ENCODE measurements around the gene ENOX1. TPM values are rescaled to one million over a fixed set of nuclear protein-coding genes. Genes with fewer than 3 reads are reported as not detected.
A peak's percentile ranks its signal among the peaks of the same experiment; 100 is the strongest.

The ENOX1 gene
- total and polyA plus RNA-seq, 5 donors: 2.1 to 2.6 (median 2.2) TPM

DNA sequence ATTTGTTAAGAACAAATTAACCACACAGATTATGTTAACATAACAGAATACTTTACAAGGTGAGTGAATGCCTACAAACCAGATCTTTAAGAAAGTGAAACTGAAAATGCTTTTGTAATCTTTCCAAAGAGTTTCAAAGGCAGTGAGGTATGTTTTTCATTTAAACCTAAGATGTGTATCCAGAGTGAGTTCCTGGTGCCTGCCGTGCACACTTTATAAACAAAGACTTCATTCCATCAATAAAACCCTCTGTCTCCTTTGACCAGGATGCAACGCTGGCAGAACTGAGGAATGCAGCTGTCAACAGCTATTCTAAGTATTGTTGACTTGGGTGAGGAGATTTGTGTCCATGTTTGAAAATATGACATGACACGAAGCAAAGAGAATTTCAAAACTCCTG lies 418.8 kb downstream of the ENOX1 start:
- H3K9me3 ChIP-seq (ENCODE audit: control insufficient read depth, low read length): no peaks in the 10 kb centered on the region
- H3K4me1 ChIP-seq (ENCODE audit: control insufficient read depth, insufficient read depth, low read length): peaks cover 3% of the 10 kb centered on the region
- WGBS: 28% methylated on average over 3 of the region's 3 CpGs
- H3K4me3 ChIP-seq (ENCODE audit: low read length): no peak overlapping the region
- ATAC-seq (no peak), DNase-seq (no peak)
- no peaks in the 10 kb centered on the region for H3K27me3 ChIP-seq (ENCODE audit: control insufficient read depth, insufficient read depth)
- intact Hi-C loops (cut with DNase I): no loop called here
- H3K27ac ChIP-seq (ENCODE audit: low read length): no peak overlapping the region

DNA sequence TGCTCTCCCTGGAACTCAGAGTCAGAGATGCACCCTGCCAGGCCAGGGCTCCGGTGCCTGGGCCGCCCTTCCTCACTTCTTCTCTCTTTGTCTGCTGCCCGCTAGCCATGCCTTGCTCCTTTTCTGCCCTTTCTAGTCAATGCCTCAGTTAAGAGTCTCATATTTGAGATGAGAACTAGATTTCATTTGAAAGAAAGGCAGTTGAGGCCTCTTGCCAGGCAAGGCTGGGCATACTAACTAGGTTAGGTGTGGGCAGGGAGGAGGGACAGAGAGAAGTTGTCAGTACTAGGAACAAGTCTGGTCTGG lies 421.8 kb downstream of the ENOX1 start:
- peaks cover 5% of the 10 kb centered on the region for H3K4me1 ChIP-seq (ENCODE audit: control insufficient read depth, insufficient read depth, low read length)
- no peaks in the 10 kb centered on the region for H3K27me3 ChIP-seq (ENCODE audit: control insufficient read depth, insufficient read depth)
- H3K9me3 ChIP-seq (ENCODE audit: control insufficient read depth, low read length): no peaks in the 10 kb centered on the region
- H3K27ac ChIP-seq (ENCODE audit: low read length): no peak overlapping the region
- WGBS: 65% methylated on average over 3 of the region's 3 CpGs
- no peak overlapping the region for H3K4me3 ChIP-seq (ENCODE audit: low read length)
- ATAC-seq (no peak), DNase-seq (no peak)
- intact Hi-C loops (cut with DNase I): no loop called here

DNA sequence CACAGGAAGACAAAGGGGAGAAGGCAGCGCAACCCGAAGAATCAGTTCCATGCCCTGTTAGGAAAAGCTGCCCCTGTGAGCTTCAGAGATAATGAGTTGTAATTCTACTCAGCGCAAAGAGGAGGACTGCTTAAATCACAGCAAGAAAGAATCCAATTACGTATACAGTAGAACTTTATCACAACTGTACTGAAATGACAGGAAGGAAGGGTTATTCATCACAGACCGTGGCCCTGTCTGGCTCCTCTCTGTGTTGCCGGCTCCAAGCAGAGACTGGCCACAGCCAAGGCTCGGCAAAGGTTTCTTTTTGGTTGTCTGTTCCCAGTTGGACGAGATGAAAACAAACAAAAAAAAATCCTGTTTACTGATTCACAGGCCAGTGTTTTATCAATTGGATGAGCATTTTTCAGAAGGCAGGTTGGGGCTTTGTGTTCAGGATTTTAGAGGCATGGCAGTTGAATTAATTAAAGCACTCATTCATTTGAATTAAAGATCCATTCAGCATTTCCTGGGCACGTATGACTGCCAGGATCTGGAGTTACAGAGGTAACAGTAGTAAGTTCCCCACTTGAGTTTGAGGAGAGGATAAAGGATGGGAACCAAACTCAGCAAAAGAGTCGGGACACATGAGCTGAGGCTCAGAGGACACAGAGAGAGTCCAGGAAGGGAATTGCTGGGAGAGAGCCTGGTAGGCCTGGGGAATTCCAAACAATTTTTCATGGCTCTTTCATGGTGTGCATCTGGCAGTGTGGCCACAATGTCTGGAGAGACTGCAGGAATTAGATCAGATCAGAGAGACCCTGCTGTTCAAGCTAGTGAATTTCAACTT lies 422.3 kb downstream of the ENOX1 start:
- ATAC-seq: peak; percentile 82 to 91

DNA sequence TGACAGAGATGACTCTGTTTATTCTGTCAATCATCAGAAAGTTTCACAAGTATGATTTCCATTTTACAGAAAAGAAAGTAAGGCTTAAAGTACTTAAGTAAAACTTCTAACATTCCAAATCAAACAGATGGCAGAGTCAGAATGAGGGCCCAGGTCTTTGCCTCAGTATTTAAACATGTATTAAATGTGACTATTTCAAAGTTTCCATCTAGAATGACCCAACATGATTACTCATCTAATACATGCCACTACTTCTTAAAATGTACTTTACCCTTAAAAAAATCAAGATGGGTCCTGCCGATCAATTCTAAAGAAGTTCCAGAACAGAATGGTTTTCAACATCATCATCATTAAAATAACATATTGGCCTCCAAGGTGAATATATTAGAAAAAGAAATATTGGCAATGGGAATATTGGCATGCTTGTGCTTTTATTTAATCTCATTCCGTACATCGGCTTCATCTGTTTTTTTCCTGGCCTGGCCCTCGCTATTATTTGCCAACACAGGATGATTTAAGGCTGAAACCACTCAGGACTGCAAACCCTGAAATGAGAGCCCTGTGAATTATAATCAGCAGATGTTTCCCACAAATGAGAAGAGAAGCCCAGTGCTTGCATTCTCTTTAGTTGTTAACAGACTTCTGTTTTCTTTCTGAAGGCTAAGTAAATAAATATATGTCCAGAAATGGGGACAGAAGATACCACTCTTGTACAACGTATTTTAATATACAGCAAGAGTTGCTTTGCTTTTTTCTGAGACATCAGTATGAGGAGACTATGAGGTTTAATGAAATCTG lies 423.4 kb downstream of the ENOX1 start:
- 54% methylated on average over 5 of the region's 5 CpGs for WGBS
- H3K9me3 ChIP-seq (ENCODE audit: control insufficient read depth, low read length): no peaks in the 10 kb centered on the region
- ATAC-seq (no peak), DNase-seq (no peak)
- no peak overlapping the region for H3K27ac ChIP-seq (ENCODE audit: low read length)
- no peak overlapping the region for H3K4me3 ChIP-seq (ENCODE audit: low read length)
- H3K4me1 ChIP-seq (ENCODE audit: control insufficient read depth, insufficient read depth, low read length): peaks cover 3% of the 10 kb centered on the region
- H3K27me3 ChIP-seq (ENCODE audit: control insufficient read depth, insufficient read depth): no peaks in the 10 kb centered on the region
- intact Hi-C loops (cut with DNase I): no loop called here

More for the DNA sequence above, 422.3 kb downstream of the ENOX1 start:
- no peaks in the 10 kb centered on the region for H3K9me3 ChIP-seq (ENCODE audit: control insufficient read depth, low read length)
- H3K27ac ChIP-seq (ENCODE audit: low read length): no peak overlapping the region
- H3K27me3 ChIP-seq (ENCODE audit: control insufficient read depth, insufficient read depth): no peaks in the 10 kb centered on the region
- H3K4me3 ChIP-seq (ENCODE audit: low read length): no peak overlapping the region
- WGBS: 43% methylated on average over 10 of the region's 10 CpGs
- intact Hi-C loops (cut with DNase I): no loop called here
- peaks cover 5% of the 10 kb centered on the region for H3K4me1 ChIP-seq (ENCODE audit: control insufficient read depth, insufficient read depth, low read length)
- DNase-seq: peak in 2 of 3 donors; percentile 32 to 63

DNA sequence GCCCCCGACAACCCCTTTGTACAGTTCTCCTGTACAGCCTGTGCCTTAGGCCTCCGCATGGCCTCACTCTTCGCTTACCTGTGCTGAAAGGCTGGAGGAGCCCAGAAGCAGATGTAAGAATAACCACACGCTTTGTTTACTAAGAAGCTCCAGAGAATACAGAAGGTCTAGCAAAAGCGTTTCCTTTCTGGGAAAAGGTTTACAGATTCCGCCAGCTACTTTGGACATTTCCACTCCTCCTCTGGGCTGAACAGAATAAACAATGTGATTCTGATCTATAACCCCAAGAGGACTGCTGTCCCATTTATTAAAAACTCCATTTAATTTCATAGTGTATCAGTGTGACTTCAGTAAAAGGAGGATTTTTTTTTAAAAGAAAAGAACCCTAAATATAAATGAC lies 424.2 kb downstream of the ENOX1 start:
- DNase-seq: no peak
- Histone ChIP-seq H3K4me1 (ENCODE audit: control insufficient read depth, insufficient read depth, low read length) (peaks cover 6% of the 10 kb centered on the region), H3K27ac (ENCODE audit: low read length) (no peak overlapping the region), H3K27me3 (ENCODE audit: control insufficient read depth, insufficient read depth) (no peaks in the 10 kb centered on the region), H3K9me3 (ENCODE audit: control insufficient read depth, low read length) (no peaks in the 10 kb centered on the region), H3K4me3 (ENCODE audit: low read length) (no peak overlapping the region)
- ATAC-seq: no peak
- intact Hi-C loops (cut with DNase I): no loop called here
- WGBS: 86% methylated on average over 6 of the region's 6 CpGs

DNA sequence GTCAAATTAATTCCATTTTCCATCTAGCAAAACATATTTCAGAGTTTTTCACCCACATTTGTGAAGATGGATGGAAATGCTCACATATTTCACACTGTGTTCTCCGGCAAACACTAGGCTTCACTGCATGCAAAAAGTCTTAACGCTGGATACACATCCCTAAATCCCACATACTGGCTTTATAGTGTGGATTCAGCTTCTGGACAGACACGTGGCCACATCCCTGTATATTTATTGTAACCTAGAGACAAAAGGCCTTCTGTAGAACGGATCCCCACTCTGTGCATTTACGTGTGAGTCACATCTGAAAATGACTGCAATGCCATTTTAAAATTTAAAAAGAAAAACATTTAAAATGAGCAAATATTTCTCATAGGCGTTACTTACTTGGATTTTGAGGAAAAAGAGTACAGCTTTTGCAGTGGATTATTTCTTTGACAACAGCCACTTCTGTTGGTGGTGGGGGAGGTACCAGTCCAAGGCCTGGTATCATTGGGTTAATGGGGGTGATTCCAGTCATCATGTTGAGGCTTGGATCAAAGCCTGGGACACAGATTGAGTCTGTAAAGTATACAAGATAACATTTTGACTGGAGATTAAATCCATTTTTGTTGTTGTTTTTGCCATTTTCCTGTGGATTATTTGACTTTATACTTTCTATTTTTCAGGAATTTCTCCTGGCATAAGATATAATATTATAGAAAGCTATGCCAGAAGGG lies 425.7 kb downstream of the ENOX1 start:
- no peaks in the 10 kb centered on the region for H3K9me3 ChIP-seq (ENCODE audit: control insufficient read depth, low read length)
- no peak for ATAC-seq
- WGBS: 57% methylated on average over 6 of the region's 6 CpGs
- intact Hi-C loops (cut with DNase I): no loop called here
- no peak overlapping the region for H3K27ac ChIP-seq (ENCODE audit: low read length)
- peaks cover 8% of the 10 kb centered on the region for H3K4me1 ChIP-seq (ENCODE audit: control insufficient read depth, insufficient read depth, low read length)
- no peak overlapping the region for H3K4me3 ChIP-seq (ENCODE audit: low read length)
- DNase-seq: no peak
- no peaks in the 10 kb centered on the region for H3K27me3 ChIP-seq (ENCODE audit: control insufficient read depth, insufficient read depth)

DNA sequence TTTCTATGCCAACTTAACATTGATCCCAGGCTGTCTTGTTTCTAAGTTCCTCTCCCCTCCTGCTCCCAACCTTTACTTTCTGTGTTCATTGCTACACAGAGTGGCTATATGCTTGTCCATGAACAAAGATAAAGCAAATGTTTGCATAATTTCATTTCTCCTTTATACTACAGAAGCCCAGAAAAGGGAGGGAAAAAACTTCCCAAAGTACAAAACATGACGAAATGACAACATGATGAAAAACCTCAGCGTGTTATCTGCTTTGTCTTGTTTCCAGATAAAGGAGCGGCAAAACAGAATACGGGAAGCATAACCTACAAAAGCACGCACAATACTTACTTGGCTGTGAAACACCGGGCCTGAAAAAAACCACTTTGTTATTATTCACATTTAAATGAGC lies 426.6 kb downstream of the ENOX1 start:
- Histone ChIP-seq H3K4me3 (ENCODE audit: low read length) (no peak overlapping the region), H3K9me3 (ENCODE audit: control insufficient read depth, low read length) (no peaks in the 10 kb centered on the region), H3K27me3 (ENCODE audit: control insufficient read depth, insufficient read depth) (no peaks in the 10 kb centered on the region), H3K4me1 (ENCODE audit: control insufficient read depth, insufficient read depth, low read length) (peaks cover 8% of the 10 kb centered on the region), H3K27ac (ENCODE audit: low read length) (no peak overlapping the region)
- intact Hi-C loops (cut with DNase I): no loop called here
- no peak for ATAC-seq
- DNase-seq: no peak
- WGBS: 57% methylated on average over 6 of the region's 6 CpGs

DNA sequence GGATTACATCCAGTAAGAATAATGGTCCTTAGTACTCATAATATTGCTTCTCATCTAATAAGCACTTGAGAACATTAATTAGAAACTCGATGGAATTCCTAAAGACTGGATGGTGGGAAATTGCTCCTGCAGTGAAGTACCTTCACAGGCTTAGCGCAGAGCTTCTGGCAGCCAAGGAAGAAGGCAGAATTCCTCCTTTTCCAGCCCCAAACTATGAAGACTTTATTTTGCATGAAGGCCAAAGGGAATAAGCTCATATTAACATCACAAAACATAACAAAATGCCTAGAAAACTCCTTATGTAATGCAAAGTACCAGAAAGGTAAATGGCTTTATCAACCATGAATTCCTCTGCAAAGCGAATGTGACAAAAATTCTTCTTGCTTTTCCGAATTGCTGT lies 427.2 kb downstream of the ENOX1 start:
- intact Hi-C loops (cut with DNase I): no loop called here
- 90% methylated on average over 4 of the region's 4 CpGs for WGBS
- Histone ChIP-seq H3K4me1 (ENCODE audit: control insufficient read depth, insufficient read depth, low read length) (peaks cover 8% of the 10 kb centered on the region), H3K4me3 (ENCODE audit: low read length) (no peak overlapping the region), H3K9me3 (ENCODE audit: control insufficient read depth, low read length) (no peaks in the 10 kb centered on the region), H3K27ac (ENCODE audit: low read length) (no peak overlapping the region), H3K27me3 (ENCODE audit: control insufficient read depth, insufficient read depth) (no peaks in the 10 kb centered on the region)
- DNase-seq (no peak), ATAC-seq (no peak)

DNA sequence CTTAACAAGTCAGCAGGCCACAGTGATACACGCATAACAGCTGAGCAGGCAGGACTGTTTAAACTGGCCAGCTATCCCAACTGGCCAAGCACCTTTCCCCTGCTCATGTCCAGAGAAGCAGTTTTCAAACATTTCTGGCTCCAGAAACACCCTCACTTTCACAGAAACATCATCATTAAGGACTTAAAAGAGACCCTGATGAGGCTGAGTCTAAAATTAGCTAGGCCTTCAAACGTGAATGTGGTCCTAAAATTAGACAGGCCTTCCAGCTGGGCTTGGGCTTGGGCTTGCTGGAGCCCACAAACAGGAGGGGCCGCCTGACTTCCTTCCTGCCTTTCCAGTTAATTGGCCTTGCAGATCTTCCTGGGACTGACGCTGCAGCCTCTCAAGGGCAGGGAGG lies 429.2 kb downstream of the ENOX1 start:
- intact Hi-C loops (cut with DNase I): no loop called here
- Histone ChIP-seq H3K27me3 (ENCODE audit: control insufficient read depth, insufficient read depth) (no peaks in the 10 kb centered on the region), H3K27ac (ENCODE audit: low read length) (no peak overlapping the region), H3K4me3 (ENCODE audit: low read length) (no peak overlapping the region), H3K9me3 (ENCODE audit: control insufficient read depth, low read length) (no peaks in the 10 kb centered on the region), H3K4me1 (ENCODE audit: control insufficient read depth, insufficient read depth, low read length) (peaks cover 8% of the 10 kb centered on the region)
- ATAC-seq (peak in 1 of 2 donors; percentile 55), DNase-seq (peak in 1 of 3 donors; percentile 57)
- WGBS: 28% methylated on average over 4 of the region's 4 CpGs

DNA sequence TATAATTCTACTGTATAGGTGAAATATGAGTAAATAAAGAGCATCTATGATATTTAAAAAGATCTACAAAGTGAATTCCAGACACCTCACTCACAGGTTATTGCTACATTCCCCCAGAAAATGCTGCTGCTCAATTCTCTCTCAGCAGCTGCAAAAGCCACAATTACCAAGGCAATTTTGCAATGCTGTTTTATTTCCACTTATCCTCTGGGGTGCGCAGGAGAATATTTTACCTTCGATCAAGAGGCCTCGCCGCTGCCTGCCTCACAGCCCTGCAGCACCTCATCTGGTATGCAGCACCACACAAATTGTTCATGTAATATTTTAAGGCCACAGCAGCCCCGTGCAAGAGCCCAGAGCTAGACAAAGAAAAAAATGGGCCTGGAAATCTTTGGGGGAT lies 430.2 kb downstream of the ENOX1 start:
- H3K4me3 ChIP-seq (ENCODE audit: low read length): no peak overlapping the region
- no peaks in the 10 kb centered on the region for H3K9me3 ChIP-seq (ENCODE audit: control insufficient read depth, low read length)
- DNase-seq: no peak
- no peak for ATAC-seq
- peaks cover 8% of the 10 kb centered on the region for H3K4me1 ChIP-seq (ENCODE audit: control insufficient read depth, insufficient read depth, low read length)
- 83% methylated on average over 5 of the region's 5 CpGs for WGBS
- intact Hi-C loops (cut with DNase I): no loop called here
- no peaks in the 10 kb centered on the region for H3K27me3 ChIP-seq (ENCODE audit: control insufficient read depth, insufficient read depth)
- H3K27ac ChIP-seq (ENCODE audit: low read length): no peak overlapping the region

DNA sequence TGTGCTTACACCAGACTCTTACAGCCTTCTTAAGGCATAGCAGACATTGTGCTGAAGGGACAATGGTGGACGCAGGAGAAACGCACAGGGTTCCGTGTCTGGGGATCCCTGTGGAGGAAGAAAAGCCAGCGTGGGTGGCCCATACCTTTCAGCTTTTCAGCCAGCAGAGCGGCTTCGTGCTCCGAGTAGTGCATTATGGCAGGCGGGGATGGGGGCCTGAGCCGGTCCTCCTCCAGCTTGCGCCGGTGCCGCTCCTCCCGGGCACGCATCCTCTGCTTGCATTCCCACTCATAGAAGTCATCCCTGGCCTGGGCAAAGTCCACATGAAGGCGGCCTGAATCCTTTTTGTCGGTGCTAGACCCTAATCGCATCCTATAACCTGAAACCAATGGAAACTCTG lies 431.0 kb downstream of the ENOX1 start:
- ATAC-seq: no peak
- H3K4me1 ChIP-seq (ENCODE audit: control insufficient read depth, insufficient read depth, low read length): peaks cover 7% of the 10 kb centered on the region
- no peaks in the 10 kb centered on the region for H3K27me3 ChIP-seq (ENCODE audit: control insufficient read depth, insufficient read depth)
- H3K27ac ChIP-seq (ENCODE audit: low read length): no peak overlapping the region
- DNase-seq: peak in 1 of 3 donors; percentile 33
- no peaks in the 10 kb centered on the region for H3K9me3 ChIP-seq (ENCODE audit: control insufficient read depth, low read length)
- 96% methylated on average over 17 of the region's 17 CpGs for WGBS
- H3K4me3 ChIP-seq (ENCODE audit: low read length): no peak overlapping the region
- intact Hi-C loops (cut with DNase I): no loop called here

All from right cardiac atrium (tissue), 5 donors.